ENCODE measurements around the gene HECW1. TPM values are rescaled to one million over a fixed set of nuclear protein-coding genes. Genes with fewer than 3 reads are reported as not detected.
A peak's percentile ranks its signal among the peaks of the same experiment; 100 is the strongest.
"Not testable (repeated sequence)": the region's sequence is repeated elsewhere in the genome, so short reads cannot be mapped to it uniquely, and the experiment has no call there.

Gene HECW1
- total RNA-seq, 1 experiment from 2014 or later, result 35.3 TPM

GRCh38 chr7:43486008-43486407, 373.6 kb downstream of the HECW1 start:
- in situ Hi-C loops (cut with HindIII; ENCODE audit: low pct_unique_long_range_greater_than_20kb, low sequenced_read_pairs), result not testable (repeated sequence)

DNA sequence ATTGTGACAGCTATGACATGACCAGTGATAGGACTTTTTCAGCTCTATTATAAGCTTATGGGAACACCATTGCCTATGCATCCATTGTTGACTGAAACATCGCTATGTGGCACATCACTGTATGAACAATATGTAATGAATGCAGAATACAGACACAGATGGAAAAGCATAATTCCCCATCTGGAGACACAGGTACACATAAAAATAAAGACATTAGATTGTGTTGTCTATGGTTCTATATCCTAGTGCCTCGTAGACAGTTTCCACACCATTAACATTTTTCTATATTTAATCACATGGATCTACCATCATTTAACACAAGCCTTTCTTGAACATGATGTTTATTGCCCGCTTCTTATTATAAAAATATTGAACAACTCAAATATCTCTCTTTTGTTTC, 374.2 kb downstream of the HECW1 start:
- in situ Hi-C loops (cut with HindIII; ENCODE audit: low pct_unique_long_range_greater_than_20kb, low sequenced_read_pairs), result no loop called here
- no peak for DNase-seq (ENCODE audit: low read depth)

More at GRCh38 chr7:43486008-43486407, 373.6 kb downstream of the HECW1 start:
- not testable (repeated sequence) for DNase-seq (ENCODE audit: low read depth)

DNA sequence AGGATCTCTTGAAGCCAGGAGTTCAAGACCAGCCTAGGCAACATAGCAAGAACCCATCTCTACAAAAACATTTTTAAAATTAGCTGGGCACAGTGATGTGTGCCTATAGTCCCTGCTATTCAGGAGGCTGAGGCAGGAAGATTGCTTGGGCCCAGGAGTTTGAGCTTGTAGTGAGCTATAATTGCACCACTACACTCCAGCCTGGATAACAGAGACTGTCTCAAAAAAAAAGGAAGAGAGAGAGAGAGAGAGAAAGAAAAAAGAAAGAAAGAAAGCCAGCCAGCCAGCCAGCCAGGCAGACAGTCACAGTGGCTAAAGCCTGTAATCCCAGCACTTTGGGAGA, 375.3 kb downstream of the HECW1 start:
- in situ Hi-C loops (cut with HindIII; ENCODE audit: low pct_unique_long_range_greater_than_20kb, low sequenced_read_pairs), result no loop called here

GRCh38 chr7:43489257-43489656, 376.8 kb downstream of the HECW1 start:
- in situ Hi-C loops (cut with HindIII; ENCODE audit: low pct_unique_long_range_greater_than_20kb, low sequenced_read_pairs), result no loop called here
- DNase-seq (ENCODE audit: low read depth), result no peak

More for the DNA sequence above, 375.3 kb downstream of the HECW1 start:
- DNase-seq (ENCODE audit: low read depth), result no peak

- in situ Hi-C loops (cut with HindIII; ENCODE audit: low pct_unique_long_range_greater_than_20kb, low sequenced_read_pairs), result no loop called here
Measured at GRCh38 chr7:43490016-43490415, 377.6 kb downstream of the HECW1 start.

GRCh38 chr7:43491123-43491522, 378.7 kb downstream of the HECW1 start:
- DNase-seq (ENCODE audit: low read depth), result no peak
- in situ Hi-C loops (cut with HindIII; ENCODE audit: low pct_unique_long_range_greater_than_20kb, low sequenced_read_pairs), result no loop called here

More at GRCh38 chr7:43490016-43490415, 377.6 kb downstream of the HECW1 start:
- DNase-seq (ENCODE audit: low read depth), result no peak

DNA sequence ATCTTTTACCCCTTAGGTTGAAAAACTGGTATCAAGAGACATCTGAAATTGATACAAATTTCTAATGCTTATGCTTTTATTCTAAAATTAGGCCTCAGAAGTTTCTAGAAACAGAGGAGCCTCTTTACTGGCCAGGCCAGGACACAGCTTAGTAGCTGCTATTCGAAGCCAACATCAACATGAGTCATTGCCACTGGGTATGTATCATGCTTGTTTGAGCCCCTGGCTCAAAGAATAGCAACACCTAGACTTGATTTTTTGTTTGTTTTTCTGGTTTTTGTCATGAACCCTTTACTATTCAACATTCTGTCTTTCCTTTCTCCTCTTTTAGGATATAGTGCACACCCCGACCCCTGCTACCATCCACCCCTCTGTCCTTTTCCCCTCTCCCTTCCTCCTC, 379.5 kb downstream of the HECW1 start:
- peak; percentile 19 for DNase-seq (ENCODE audit: low read depth)

GRCh38 chr7:43492896-43493295, 380.4 kb downstream of the HECW1 start:
- DNase-seq (ENCODE audit: low read depth), result no peak
- in situ Hi-C loops (cut with HindIII; ENCODE audit: low pct_unique_long_range_greater_than_20kb, low sequenced_read_pairs), result no loop called here

More for the DNA sequence above, 379.5 kb downstream of the HECW1 start:
- in situ Hi-C loops (cut with HindIII; ENCODE audit: low pct_unique_long_range_greater_than_20kb, low sequenced_read_pairs), result no loop called here

- DNase-seq (ENCODE audit: low read depth), result no peak
- in situ Hi-C loops (cut with HindIII; ENCODE audit: low pct_unique_long_range_greater_than_20kb, low sequenced_read_pairs), result no loop called here
Measured at GRCh38 chr7:43495572-43495971, 383.1 kb downstream of the HECW1 start.

- DNase-seq (ENCODE audit: low read depth), result no peak
- in situ Hi-C loops (cut with HindIII; ENCODE audit: low pct_unique_long_range_greater_than_20kb, low sequenced_read_pairs), result no loop called here
Measured at GRCh38 chr7:43496596-43496995, 384.1 kb downstream of the HECW1 start.

- no peak for DNase-seq (ENCODE audit: low read depth)
Measured at GRCh38 chr7:43501870-43502269, 389.4 kb downstream of the HECW1 start.

DNA sequence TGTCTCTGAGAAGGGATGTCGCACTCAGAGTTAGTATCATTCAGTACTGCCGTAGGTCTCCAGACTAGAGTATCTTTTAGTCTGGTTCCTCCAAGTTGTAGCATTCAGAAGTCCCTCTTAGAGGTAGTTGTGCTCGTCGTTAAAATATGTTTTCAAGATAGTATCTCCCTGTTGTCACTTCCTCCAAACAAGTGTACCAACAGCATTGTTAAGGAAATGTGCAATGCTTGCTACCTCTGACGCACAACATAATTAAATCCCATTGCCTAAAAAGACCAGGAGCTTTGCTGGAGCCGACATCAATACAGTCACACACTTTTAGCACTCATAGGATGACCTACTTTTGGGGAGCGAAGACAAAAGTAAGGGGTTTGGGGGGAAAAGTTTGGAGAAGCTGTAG, 390.5 kb downstream of the HECW1 start:
- in situ Hi-C loops (cut with HindIII; ENCODE audit: low pct_unique_long_range_greater_than_20kb, low sequenced_read_pairs), result no loop called here

More at GRCh38 chr7:43501870-43502269, 389.4 kb downstream of the HECW1 start:
- in situ Hi-C loops (cut with HindIII; ENCODE audit: low pct_unique_long_range_greater_than_20kb, low sequenced_read_pairs), result no loop called here

GRCh38 chr7:43505412-43505811, 393.0 kb downstream of the HECW1 start:
- in situ Hi-C loops (cut with HindIII; ENCODE audit: low pct_unique_long_range_greater_than_20kb, low sequenced_read_pairs), result no loop called here
- DNase-seq (ENCODE audit: low read depth), result no peak

More for the DNA sequence above, 390.5 kb downstream of the HECW1 start:
- DNase-seq (ENCODE audit: low read depth), result no peak

DNA sequence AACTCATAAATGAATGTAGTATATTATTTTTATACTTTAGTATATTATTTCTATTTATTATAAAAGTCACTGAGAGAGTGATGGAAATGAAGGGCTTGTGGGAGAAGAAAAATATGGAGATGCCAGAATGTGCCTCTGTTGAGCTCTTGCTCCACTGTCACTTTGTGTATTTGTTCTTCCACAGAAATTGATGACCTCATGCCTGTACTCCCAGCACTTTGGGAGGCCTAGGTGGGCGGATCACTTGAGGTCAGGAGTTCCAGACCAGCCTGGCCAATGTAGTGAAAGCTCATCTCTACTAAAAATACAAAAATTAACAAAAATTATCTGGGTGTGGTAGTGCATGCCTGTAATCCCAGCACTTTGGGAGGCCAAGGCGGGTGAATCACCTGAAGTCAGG, 394.0 kb downstream of the HECW1 start:
- in situ Hi-C loops (cut with HindIII; ENCODE audit: low pct_unique_long_range_greater_than_20kb, low sequenced_read_pairs), result no loop called here
- no peak for DNase-seq (ENCODE audit: low read depth)

- DNase-seq (ENCODE audit: low read depth), result no peak
- in situ Hi-C loops (cut with HindIII; ENCODE audit: low pct_unique_long_range_greater_than_20kb, low sequenced_read_pairs), result no loop called here
Measured at GRCh38 chr7:43508461-43508860, 396.0 kb downstream of the HECW1 start.

DNA sequence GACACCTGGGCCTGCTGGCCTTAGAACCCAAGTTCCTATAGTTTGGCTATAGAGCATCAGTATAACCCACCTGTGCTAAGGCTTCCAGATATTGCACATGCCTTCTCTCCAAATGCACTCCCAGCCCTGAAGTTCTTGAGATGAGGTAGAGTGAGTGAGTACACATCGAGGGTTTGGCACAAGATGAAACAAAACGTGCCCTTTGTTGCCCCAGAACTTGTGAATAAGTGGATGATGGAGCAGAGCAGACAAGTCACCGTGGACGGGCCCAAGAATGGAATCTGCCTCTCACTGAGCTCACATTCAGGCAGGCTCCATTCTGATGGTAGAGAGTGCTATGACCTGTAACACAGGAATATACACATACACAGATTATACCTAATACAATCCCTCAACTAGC, 397.5 kb downstream of the HECW1 start:
- in situ Hi-C loops (cut with HindIII; ENCODE audit: low pct_unique_long_range_greater_than_20kb, low sequenced_read_pairs), result no loop called here
- no peak for DNase-seq (ENCODE audit: low read depth)

GRCh38 chr7:43511029-43511428, 398.6 kb downstream of the HECW1 start:
- no peak for DNase-seq (ENCODE audit: low read depth)
- in situ Hi-C loops (cut with HindIII; ENCODE audit: low pct_unique_long_range_greater_than_20kb, low sequenced_read_pairs), result no loop called here

DNA sequence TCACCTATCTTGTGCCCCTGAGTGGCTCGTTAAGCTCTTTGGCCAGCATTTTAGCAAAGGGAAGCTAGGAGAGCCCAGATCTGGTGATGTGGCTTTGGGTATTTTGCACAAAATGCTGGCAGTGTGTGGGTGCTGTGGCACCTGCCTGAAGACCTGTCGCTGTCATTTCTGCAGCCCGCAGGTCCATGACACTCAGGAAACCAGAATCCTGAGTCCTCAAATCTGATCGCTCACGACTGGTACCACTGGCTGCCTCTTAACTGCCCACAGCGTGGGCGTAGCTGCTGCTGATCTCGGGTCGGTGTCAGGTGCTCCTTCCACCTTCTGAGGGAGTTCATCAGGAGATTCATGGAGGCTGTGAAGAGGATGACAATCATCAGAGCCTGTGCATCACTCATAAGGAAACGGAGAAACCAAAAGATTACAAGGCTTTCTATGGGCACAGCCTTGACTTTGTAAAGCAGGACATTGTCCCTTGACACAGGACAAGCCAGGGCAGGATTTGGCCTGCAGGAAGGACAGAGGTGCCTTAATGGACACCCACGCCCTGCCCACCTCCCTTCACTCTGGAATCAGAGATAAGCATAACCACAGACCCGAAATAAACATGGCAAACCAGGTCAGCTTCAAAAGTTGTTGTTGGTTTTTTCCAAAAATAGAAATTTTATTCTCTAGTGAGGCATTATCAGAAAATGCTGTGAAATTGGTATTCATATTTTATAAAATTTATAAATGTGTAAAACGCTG, 399.5 kb downstream of the HECW1 start:
- in situ Hi-C loops (cut with HindIII; ENCODE audit: low pct_unique_long_range_greater_than_20kb, low sequenced_read_pairs), result no loop called here
- DNase-seq (ENCODE audit: low read depth), result no peak

- in situ Hi-C loops (cut with HindIII; ENCODE audit: low pct_unique_long_range_greater_than_20kb, low sequenced_read_pairs), result no loop called here
- DNase-seq (ENCODE audit: low read depth), result no peak
Measured at GRCh38 chr7:43513251-43513650, 400.8 kb downstream of the HECW1 start.

Measured in Caki2 (cell line).